ENCODE results near the gene DPY19L1. TPM values are rescaled to one million over a fixed set of nuclear protein-coding genes. Genes with fewer than 3 reads are reported as not detected.

Gene DPY19L1
- total RNA-seq (2022; extraction: Qiagen RNA extraction; ENCODE audit: low read depth), result 37.1 to 53.4 TPM (median 49.0 TPM) in 5 replicates

GRCh38 chr7:35037211-35037525, at the start of gene DPY19L1:
Gene DPY19L1, minus strand, starts transcription at chr7:35037485. Its CDS starts 91 bp downstream, at chr7:35037394.

Other genes with a start within 250 kb of the DPY19L1 start
- gene TBX20, start 216.6 kb upstream of the DPY19L1 start, total RNA-seq (2022; extraction: Qiagen RNA extraction; ENCODE audit: low read depth), result 1.2 to 2.7 TPM (median 2.3 TPM) in 5 replicates